ENCODE measurements around the gene KLHL1.

Gene KLHL1

GRCh38 chr13:70014337-70014736, 93.9 kb downstream of the KLHL1 start:
- H3K27me3 ChIP-seq (ENCODE audit: insufficient read depth, poor library complexity, severe bottlenecking) = no peaks in the 10 kb centered on the region
- no peak overlapping the region for H3K4me3 ChIP-seq (replicated peaks; ENCODE audit: insufficient read depth, low read length)
- DNase-seq (ENCODE audit: low read depth in 1 of 2, low spot score in 1 of 2) = no peak
- TF ChIP-seq REST (IDR thresholded peaks at IDR 0.05; ENCODE audit: insufficient replicate concordance, low read depth) (no peak), SPI1 (IDR thresholded peaks at IDR 0.05; ENCODE audit: borderline replicate concordance, low read depth) (no peak), POLR2AphosphoS5 (IDR thresholded peaks at IDR 0.05; ENCODE audit: low read depth) (no peak), GABPA (IDR thresholded peaks at IDR 0.05; ENCODE audit: low read depth) (no peak)
- TF ChIP-seq, protein P1, sequence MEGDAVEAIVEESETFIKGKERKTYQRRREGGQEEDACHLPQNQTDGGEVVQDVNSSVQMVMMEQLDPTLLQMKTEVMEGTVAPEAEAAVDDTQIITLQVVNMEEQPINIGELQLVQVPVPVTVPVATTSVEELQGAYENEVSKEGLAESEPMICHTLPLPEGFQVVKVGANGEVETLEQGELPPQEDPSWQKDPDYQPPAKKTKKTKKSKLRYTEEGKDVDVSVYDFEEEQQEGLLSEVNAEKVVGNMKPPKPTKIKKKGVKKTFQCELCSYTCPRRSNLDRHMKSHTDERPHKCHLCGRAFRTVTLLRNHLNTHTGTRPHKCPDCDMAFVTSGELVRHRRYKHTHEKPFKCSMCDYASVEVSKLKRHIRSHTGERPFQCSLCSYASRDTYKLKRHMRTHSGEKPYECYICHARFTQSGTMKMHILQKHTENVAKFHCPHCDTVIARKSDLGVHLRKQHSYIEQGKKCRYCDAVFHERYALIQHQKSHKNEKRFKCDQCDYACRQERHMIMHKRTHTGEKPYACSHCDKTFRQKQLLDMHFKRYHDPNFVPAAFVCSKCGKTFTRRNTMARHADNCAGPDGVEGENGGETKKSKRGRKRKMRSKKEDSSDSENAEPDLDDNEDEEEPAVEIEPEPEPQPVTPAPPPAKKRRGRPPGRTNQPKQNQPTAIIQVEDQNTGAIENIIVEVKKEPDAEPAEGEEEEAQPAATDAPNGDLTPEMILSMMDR (IDR thresholded peaks at IDR 0.05; ENCODE audit: insufficient read depth, low read length) = no peak
- no peak overlapping the region for H3K27ac ChIP-seq (replicated peaks)

DNA sequence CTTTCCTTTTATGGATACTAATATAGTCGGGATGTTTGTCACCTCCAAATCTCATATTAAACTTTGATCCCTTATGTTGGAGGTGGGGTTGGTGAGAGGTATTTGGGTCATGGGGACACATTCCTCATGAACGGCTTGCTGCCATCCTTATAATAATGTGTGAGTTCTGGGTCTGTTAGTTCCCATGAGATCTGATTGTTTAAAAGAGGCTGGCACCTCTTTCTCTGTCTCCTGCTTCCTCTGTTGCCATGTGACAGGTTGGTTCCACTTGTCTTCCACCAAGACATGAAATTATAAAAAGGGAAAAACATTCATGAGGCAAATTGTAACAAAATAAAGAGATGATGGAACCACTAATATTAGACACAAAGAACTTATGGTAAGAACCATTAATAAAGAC, 108.4 kb downstream of the KLHL1 start:
- TF ChIP-seq REST (IDR thresholded peaks at IDR 0.05; ENCODE audit: insufficient replicate concordance, low read depth) (no peak), POLR2AphosphoS5 (IDR thresholded peaks at IDR 0.05; ENCODE audit: low read depth) (no peak), GABPA (IDR thresholded peaks at IDR 0.05; ENCODE audit: low read depth) (no peak), SPI1 (IDR thresholded peaks at IDR 0.05; ENCODE audit: borderline replicate concordance, low read depth) (no peak)
- TF ChIP-seq, protein P1 (IDR thresholded peaks at IDR 0.05; ENCODE audit: insufficient read depth, low read length) = no peak
- H3K4me3 ChIP-seq (replicated peaks; ENCODE audit: insufficient read depth, low read length) = no peak overlapping the region
- DNase-seq (ENCODE audit: low read depth in 1 of 2, low spot score in 1 of 2) = no peak
- H3K27ac ChIP-seq (replicated peaks) = no peak overlapping the region
- no peaks in the 10 kb centered on the region for H3K27me3 ChIP-seq (ENCODE audit: insufficient read depth, poor library complexity, severe bottlenecking)

- DNase-seq (ENCODE audit: low read depth in 1 of 2, low spot score in 1 of 2) = no peak
- no peak for TF ChIP-seq GABPA (IDR thresholded peaks at IDR 0.05; ENCODE audit: low read depth)
- TF ChIP-seq REST (IDR thresholded peaks at IDR 0.05; ENCODE audit: insufficient replicate concordance, low read depth) = no peak
- TF ChIP-seq, protein P1 (IDR thresholded peaks at IDR 0.05; ENCODE audit: insufficient read depth, low read length) = no peak
- no peak for TF ChIP-seq POLR2AphosphoS5 (IDR thresholded peaks at IDR 0.05; ENCODE audit: low read depth)
- TF ChIP-seq SPI1 (IDR thresholded peaks at IDR 0.05; ENCODE audit: borderline replicate concordance, low read depth) = no peak
- no peaks in the 10 kb centered on the region for H3K27me3 ChIP-seq (ENCODE audit: insufficient read depth, poor library complexity, severe bottlenecking)
- H3K4me3 ChIP-seq (replicated peaks; ENCODE audit: insufficient read depth, low read length) = no peak overlapping the region
- H3K27ac ChIP-seq (replicated peaks) = no peak overlapping the region
Measured at GRCh38 chr13:69997061-69997460, 111.2 kb downstream of the KLHL1 start.
